Keratinocyte (primary cell): ENCODE results near the gene LRRC47. TPM values are rescaled to one million over a fixed set of nuclear protein-coding genes. Genes with fewer than 3 reads are reported as not detected.

Source experiments
- DNase-seq: peaks from one replicate; pipeline ENCODE4 v3.0.0-alpha.2; 2011; ENCODE audit warnings: low read depth, missing footprints, low spot score
- FAIRE-seq: peaks from 2 replicates; lab custom pipeline; 2011; peaks lifted over from hg19 to GRCh38; lab: Jason Lieb, UNC
- H2AFZ ChIP-seq: 2 replicates; pipeline ENCODE4 v1.6.0; 2012; ENCODE audit warnings: low read length, control low read depth, inconsistent platforms; ENCODE audit not compliant: control insufficient read depth
- H3K27ac ChIP-seq: 2 replicates; pipeline ENCODE4 v1.5.1; 2011; ENCODE audit warnings: low read length; ENCODE audit not compliant: control insufficient read depth, insufficient read depth
- H3K27me3 ChIP-seq: 3 replicates; pipeline ENCODE4 v1.6.0; 2011; ENCODE audit warnings: low read length; ENCODE audit not compliant: control insufficient read depth, insufficient read depth; ENCODE audit errors: extremely low read depth
- H3K36me3 ChIP-seq, 2 experiments: 2 replicates in 1 of 2; 3 replicates in 1 of 2; pipeline ENCODE4 v1.5.1; 2011; ENCODE audit warnings: low read length in 2 of 2, mild to moderate bottlenecking in 1 of 2; ENCODE audit not compliant: control insufficient read depth in 2 of 2, insufficient read depth in 2 of 2; ENCODE audit errors: extremely low read depth in 1 of 2
- H3K4me1 ChIP-seq: 3 replicates; pipeline ENCODE4 v1.5.1; 2011; ENCODE audit warnings: low read length; ENCODE audit not compliant: control insufficient read depth, insufficient read depth; ENCODE audit errors: extremely low read depth
- H3K4me2 ChIP-seq: 3 replicates; pipeline ENCODE4 v1.6.0; 2011; ENCODE audit warnings: low read depth, low read length; ENCODE audit not compliant: control insufficient read depth, insufficient read depth; ENCODE audit errors: extremely low read depth
- H3K4me3 ChIP-seq, 3 experiments: fragments of 200-600 bp in 1 of 3; sonication (generic) in 1 of 3; 2 replicates in 2 of 3; 3 replicates in 1 of 3; pipeline ENCODE4 v1.5.1; 2011 to 2016; ENCODE audit warnings: low read length in 3 of 3, mild to moderate bottlenecking in 3 of 3, control low read depth in 2 of 3, inconsistent platforms in 1 of 3, low read depth in 1 of 3, mixed read lengths in 1 of 3, mixed run types in 1 of 3, moderate library complexity in 1 of 3; ENCODE audit not compliant: control insufficient read depth in 2 of 3, insufficient read depth in 2 of 3; ENCODE audit errors: extremely low read depth in 1 of 3
- H3K79me2 ChIP-seq: 2 replicates; pipeline ENCODE4 v1.6.0; 2012; ENCODE audit warnings: low read length; ENCODE audit not compliant: control insufficient read depth, insufficient read depth
- H3K9ac ChIP-seq: 3 replicates; pipeline ENCODE4 v1.6.0; 2011; ENCODE audit warnings: low read length; ENCODE audit not compliant: control insufficient read depth, insufficient read depth; ENCODE audit errors: extremely low read depth
- H3K9me1 ChIP-seq: 3 replicates; pipeline ENCODE4 v1.6.0; 2011; ENCODE audit warnings: low read length; ENCODE audit not compliant: control insufficient read depth, insufficient read depth; ENCODE audit errors: extremely low read depth
- H3K9me3 ChIP-seq: 2 replicates; pipeline ENCODE4 v1.5.1; 2012; ENCODE audit warnings: low read depth, low read length; ENCODE audit not compliant: control insufficient read depth
- H4K20me1 ChIP-seq: 3 replicates; pipeline ENCODE4 v1.6.0; 2011; ENCODE audit warnings: low read length; ENCODE audit not compliant: control insufficient read depth, insufficient read depth; ENCODE audit errors: extremely low read depth
- CTCF ChIP-seq, 3 experiments: IDR thresholded peaks in 1 of 3; conservative IDR thresholded peaks in 1 of 3; optimal IDR thresholded peaks in 1 of 3; 2 replicates in 2 of 3; 3 replicates in 1 of 3; pipeline versions ENCODE3 to v1.5.1; 2011; ENCODE audit warnings: low read length in 3 of 3, mild to moderate bottlenecking in 3 of 3, moderate library complexity in 2 of 3, control low read depth in 1 of 3, inconsistent platforms in 1 of 3; ENCODE audit not compliant: insufficient read depth in 2 of 3; ENCODE audit errors: extremely low read depth in 1 of 3
- EZH2 ChIP-seq: IDR thresholded peaks from one replicate; pipeline ENCODE4 v1.6.1; 2012; ENCODE audit warnings: inconsistent platforms, mild to moderate bottlenecking, low read length, moderate library complexity
- dilution Hi-C: fragments of 300-500 bp; cut with MboI; formaldehyde crosslinking; loops from one replicate; pipeline ENCODE4 v1.7.0; 2020; ENCODE audit warnings: low sequenced_read_pairs; ENCODE audit not compliant: extremely low pct_ligation_motif_present
- polyA plus RNA-seq, 5 experiments: library from polyadenylated mRNA; depleted of rRNA in 3 of 5; stranded (reverse) in 3 of 5; stranded (forward) in 1 of 5; unstranded in 1 of 5; fragments of >200 nt; gene quantifications; 1 replicate in 1 of 5; 2 replicates in 3 of 5; 3 replicates in 1 of 5; pipeline versions ENCODE4 v1.2.1 to v1.2.3, GENCODE V29; 2011 to 2012; ENCODE audit warnings: missing spikeins in 2 of 5, low read depth in 1 of 5, low replicate concordance in 1 of 5

Gene LRRC47
- polyA plus RNA-seq, 1 donor (not counting 4 experiments of a cell fraction or from before 2014, with no cell fraction given): 40.1 TPM

- no peaks in the 10 kb centered on the region for H4K20me1 ChIP-seq
- no peak overlapping the region for H3K27ac ChIP-seq
- H3K9me1 ChIP-seq: no peaks in the 10 kb centered on the region
- no peak overlapping the region for H3K9ac ChIP-seq
- dilution Hi-C loops: no loop called here
- H3K4me1 ChIP-seq: no peaks in the 10 kb centered on the region
- FAIRE-seq (no peak), DNase-seq (no peak)
- H3K4me2 ChIP-seq: no peak overlapping the region
- H3K9me3 ChIP-seq: peaks cover 2% of the 10 kb centered on the region
- H3K79me2 ChIP-seq: no peaks in the 10 kb centered on the region
- H3K36me3 ChIP-seq: no peaks in the 10 kb centered on the region
- H3K4me3 ChIP-seq: no peak overlapping the region
- TF ChIP-seq CTCF (optimal IDR thresholded peaks at IDR 0.05 in 1 of 3, IDR thresholded peaks at IDR 0.05 in 1 of 3, conservative IDR thresholded peaks at IDR 0.05 in 1 of 3; ENCODE audit: extremely low read depth in 1 of 3, insufficient read depth in 2 of 3, low read length in 3 of 3) (no peak), EZH2 (no peak)
- no peak overlapping the region for H2AFZ ChIP-seq
- H3K27me3 ChIP-seq: peaks cover 25% of the 10 kb centered on the region
These were observed 37.1 kb downstream of the LRRC47 start for GRCh38 chr1:3759164-3759563.

GRCh38 chr1:3756394-3756793, 39.9 kb downstream of the LRRC47 start:
- no peaks in the 10 kb centered on the region for H3K4me1 ChIP-seq
- H3K79me2 ChIP-seq: no peaks in the 10 kb centered on the region
- no peak overlapping the region for H3K4me2 ChIP-seq
- H3K27me3 ChIP-seq: peaks cover 22% of the 10 kb centered on the region
- peaks cover 2% of the 10 kb centered on the region for H3K9me3 ChIP-seq
- H3K36me3 ChIP-seq: no peaks in the 10 kb centered on the region
- dilution Hi-C loops: no loop called here
- TF ChIP-seq CTCF (optimal IDR thresholded peaks at IDR 0.05 in 1 of 3, IDR thresholded peaks at IDR 0.05 in 1 of 3, conservative IDR thresholded peaks at IDR 0.05 in 1 of 3; ENCODE audit: extremely low read depth in 1 of 3, insufficient read depth in 2 of 3, low read length in 3 of 3) (no peak), EZH2 (no peak)
- DNase-seq: no peak
- H3K9me1 ChIP-seq: no peaks in the 10 kb centered on the region
- no peaks in the 10 kb centered on the region for H4K20me1 ChIP-seq
- H2AFZ ChIP-seq: no peak overlapping the region
- H3K9ac ChIP-seq: no peak overlapping the region
- FAIRE-seq: no peak
- no peak overlapping the region for H3K4me3 ChIP-seq
- H3K27ac ChIP-seq: no peak overlapping the region
